ENCODE results near the gene CIAO3.

Gene CIAO3

DNA sequence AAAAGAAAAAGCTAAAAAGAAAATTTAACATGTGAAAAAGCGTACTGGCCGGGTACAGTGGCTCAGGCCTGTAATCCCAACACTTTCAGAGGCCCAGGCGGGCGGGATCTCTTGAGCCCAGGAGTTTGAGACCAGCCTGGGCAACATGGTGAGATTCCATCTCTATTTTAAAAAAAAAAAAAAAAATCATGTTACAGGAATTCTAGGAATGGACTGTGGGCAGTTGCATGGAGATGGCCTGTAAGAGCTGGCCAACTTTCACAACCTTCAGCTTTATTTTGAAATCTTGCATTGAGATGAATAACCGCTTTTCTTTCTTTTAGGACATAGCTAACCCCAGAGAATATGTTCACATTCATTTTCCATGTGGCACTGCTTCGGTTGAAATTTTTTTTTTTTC is 8.2 kb upstream of the CIAO3 start:
- no peaks in the 10 kb centered on the region for H3K79me2 ChIP-seq (ENCODE audit: low read length)
- DNase-seq = no peak
- no peaks in the 10 kb centered on the region for H3F3A ChIP-seq (ENCODE audit: insufficient read depth, low read length)
- peaks cover 81% of the 10 kb centered on the region for H3K27me3 ChIP-seq (replicated peaks; ENCODE audit: insufficient read depth, low read length)
- H4K20me1 ChIP-seq (ENCODE audit: insufficient read depth, low read length) = no peaks in the 10 kb centered on the region
- H3K9ac ChIP-seq (ENCODE audit: low read length) = no peak overlapping the region
- no peak overlapping the region for H3K27ac ChIP-seq (ENCODE audit: low read length)
- no peak overlapping the region for H3K4me3 ChIP-seq (ENCODE audit: low read length)
- H3K9me2 ChIP-seq (replicated peaks; ENCODE audit: insufficient read depth, low read length) = no peaks in the 10 kb centered on the region
- no peak overlapping the region for H2AFZ ChIP-seq (ENCODE audit: low read length)
- TF ChIP-seq EZH2phosphoT487 (IDR thresholded peaks at IDR 0.05; ENCODE audit: low read length) (no peak), EZH2 (optimal IDR thresholded peaks at IDR 0.05; ENCODE audit: low read depth, low read length) (no peak)
- TF ChIP-seq, protein P1, sequence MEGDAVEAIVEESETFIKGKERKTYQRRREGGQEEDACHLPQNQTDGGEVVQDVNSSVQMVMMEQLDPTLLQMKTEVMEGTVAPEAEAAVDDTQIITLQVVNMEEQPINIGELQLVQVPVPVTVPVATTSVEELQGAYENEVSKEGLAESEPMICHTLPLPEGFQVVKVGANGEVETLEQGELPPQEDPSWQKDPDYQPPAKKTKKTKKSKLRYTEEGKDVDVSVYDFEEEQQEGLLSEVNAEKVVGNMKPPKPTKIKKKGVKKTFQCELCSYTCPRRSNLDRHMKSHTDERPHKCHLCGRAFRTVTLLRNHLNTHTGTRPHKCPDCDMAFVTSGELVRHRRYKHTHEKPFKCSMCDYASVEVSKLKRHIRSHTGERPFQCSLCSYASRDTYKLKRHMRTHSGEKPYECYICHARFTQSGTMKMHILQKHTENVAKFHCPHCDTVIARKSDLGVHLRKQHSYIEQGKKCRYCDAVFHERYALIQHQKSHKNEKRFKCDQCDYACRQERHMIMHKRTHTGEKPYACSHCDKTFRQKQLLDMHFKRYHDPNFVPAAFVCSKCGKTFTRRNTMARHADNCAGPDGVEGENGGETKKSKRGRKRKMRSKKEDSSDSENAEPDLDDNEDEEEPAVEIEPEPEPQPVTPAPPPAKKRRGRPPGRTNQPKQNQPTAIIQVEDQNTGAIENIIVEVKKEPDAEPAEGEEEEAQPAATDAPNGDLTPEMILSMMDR (IDR thresholded peaks at IDR 0.05; ENCODE audit: low read length) = no peak
- H3K4me2 ChIP-seq (ENCODE audit: low read depth, low read length) = no peak overlapping the region
- H3K9me3 ChIP-seq (replicated peaks; ENCODE audit: insufficient read depth, low read length) = no peaks in the 10 kb centered on the region
- H3K4me1 ChIP-seq (ENCODE audit: low read length) = no peaks in the 10 kb centered on the region
- H3K36me3 ChIP-seq (replicated peaks; ENCODE audit: insufficient read depth, low read length) = no peaks in the 10 kb centered on the region

DNA sequence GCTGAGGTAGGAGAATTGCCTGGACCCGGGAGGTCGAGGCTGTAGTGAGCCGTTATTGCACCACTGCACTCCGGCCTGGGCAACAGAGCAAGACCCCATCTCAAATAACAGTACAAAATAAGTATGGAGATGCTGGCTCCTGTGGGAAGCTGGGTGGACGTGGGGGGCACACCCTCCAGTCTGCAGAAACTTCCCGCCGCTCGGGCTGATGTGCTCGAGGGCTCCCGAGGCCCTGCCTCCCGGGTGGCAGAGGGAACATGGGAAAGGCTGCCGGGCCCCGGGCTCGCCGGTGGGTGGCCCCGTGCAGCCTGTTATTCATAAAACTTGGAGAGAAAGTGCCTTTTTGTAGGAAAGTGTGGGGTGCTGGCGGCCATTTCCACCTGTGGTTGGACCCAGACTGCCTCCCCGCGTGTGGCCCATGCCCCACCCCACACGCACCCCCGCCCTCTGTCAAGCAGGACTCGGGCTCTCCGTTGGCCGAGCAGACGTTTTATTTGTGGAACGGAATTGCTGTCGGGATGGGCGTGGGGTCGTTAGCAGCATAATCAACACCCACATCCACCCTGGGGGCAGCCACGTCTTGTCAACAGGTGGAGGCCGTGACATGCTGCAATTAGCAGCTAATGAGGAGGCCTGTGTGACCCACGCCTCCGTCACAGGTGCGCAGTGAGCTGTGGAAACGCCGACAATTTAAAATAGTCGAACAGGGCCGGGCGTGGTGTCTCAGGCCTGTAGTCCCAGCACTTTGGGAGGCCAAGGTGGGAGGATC is 7.4 kb upstream of the CIAO3 start:
- H3K9me2 ChIP-seq (replicated peaks; ENCODE audit: insufficient read depth, low read length) = no peaks in the 10 kb centered on the region
- no peak overlapping the region for H2AFZ ChIP-seq (ENCODE audit: low read length)
- no peaks in the 10 kb centered on the region for H4K20me1 ChIP-seq (ENCODE audit: insufficient read depth, low read length)
- no peak overlapping the region for H3K4me2 ChIP-seq (ENCODE audit: low read depth, low read length)
- DNase-seq = no peak
- TF ChIP-seq, protein P1 (IDR thresholded peaks at IDR 0.05; ENCODE audit: low read length) = no peak
- TF ChIP-seq EZH2 (optimal IDR thresholded peaks at IDR 0.05; ENCODE audit: low read depth, low read length) (no peak), EZH2phosphoT487 (IDR thresholded peaks at IDR 0.05; ENCODE audit: low read length) (no peak)
- no peak overlapping the region for H3K27ac ChIP-seq (ENCODE audit: low read length)
- H3K79me2 ChIP-seq (ENCODE audit: low read length) = no peaks in the 10 kb centered on the region
- peaks cover 80% of the 10 kb centered on the region for H3K27me3 ChIP-seq (replicated peaks; ENCODE audit: insufficient read depth, low read length)
- H3K4me1 ChIP-seq (ENCODE audit: low read length) = no peaks in the 10 kb centered on the region
- H3K9me3 ChIP-seq (replicated peaks; ENCODE audit: insufficient read depth, low read length) = no peaks in the 10 kb centered on the region
- H3F3A ChIP-seq (ENCODE audit: insufficient read depth, low read length) = no peaks in the 10 kb centered on the region
- no peak overlapping the region for H3K4me3 ChIP-seq (ENCODE audit: low read length)
- no peak overlapping the region for H3K9ac ChIP-seq (ENCODE audit: low read length)
- H3K36me3 ChIP-seq (replicated peaks; ENCODE audit: insufficient read depth, low read length) = no peaks in the 10 kb centered on the region

DNA sequence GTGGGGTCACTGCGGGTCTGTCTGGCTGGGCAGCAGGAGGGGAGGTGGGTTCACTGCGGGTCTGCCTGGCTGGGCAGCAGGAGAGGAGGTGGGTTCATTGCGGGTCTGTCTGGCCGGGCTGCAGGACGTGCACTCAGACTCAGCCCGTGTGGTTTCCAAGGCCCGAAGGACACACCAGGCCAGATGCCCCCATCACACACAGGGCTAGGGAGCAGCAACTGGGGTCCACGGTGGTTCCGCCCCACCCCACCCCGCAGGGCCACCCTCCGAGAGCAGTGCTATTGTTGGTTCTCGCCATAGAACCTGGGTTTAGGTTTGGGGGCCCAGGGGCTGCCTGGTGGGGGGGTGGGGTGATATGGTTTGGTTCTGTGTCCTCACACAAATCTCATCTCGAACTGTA is 5.8 kb upstream of the CIAO3 start:
- no peak for DNase-seq
- Histone ChIP-seq H3K27me3 (replicated peaks; ENCODE audit: insufficient read depth, low read length) (peaks cover 72% of the 10 kb centered on the region), H3K79me2 (ENCODE audit: low read length) (no peaks in the 10 kb centered on the region), H3K4me1 (ENCODE audit: low read length) (no peaks in the 10 kb centered on the region), H3K9me3 (replicated peaks; ENCODE audit: insufficient read depth, low read length) (no peaks in the 10 kb centered on the region), H3K9me2 (replicated peaks; ENCODE audit: insufficient read depth, low read length) (no peaks in the 10 kb centered on the region), H4K20me1 (ENCODE audit: insufficient read depth, low read length) (no peaks in the 10 kb centered on the region), H3K36me3 (replicated peaks; ENCODE audit: insufficient read depth, low read length) (no peaks in the 10 kb centered on the region), H3F3A (ENCODE audit: insufficient read depth, low read length) (no peaks in the 10 kb centered on the region), H3K4me2 (ENCODE audit: low read depth, low read length) (no peak overlapping the region), H2AFZ (ENCODE audit: low read length) (no peak overlapping the region), H3K4me3 (ENCODE audit: low read length) (no peak overlapping the region), H3K9ac (ENCODE audit: low read length) (no peak overlapping the region), H3K27ac (ENCODE audit: low read length) (no peak overlapping the region)
- TF ChIP-seq EZH2phosphoT487 (IDR thresholded peaks at IDR 0.05; ENCODE audit: low read length) (no peak), EZH2 (optimal IDR thresholded peaks at IDR 0.05; ENCODE audit: low read depth, low read length) (no peak)
- TF ChIP-seq, protein P1 (IDR thresholded peaks at IDR 0.05; ENCODE audit: low read length) = no peak

Measured in MM.1S (cell line).